Epithelial cell of alveolus of lung (primary cell): Measurements from ENCODE around the gene ING4. TPM values are rescaled to one million over a fixed set of nuclear protein-coding genes. Genes with fewer than 3 reads are reported as not detected.

Experiments
- total RNA-seq: library from RNA; depleted of rRNA; stranded (reverse); fragments of >200 nt; gene quantifications from 2 replicates; pipeline ENCODE4 v1.2.1, GENCODE V29; 2015

ING4 gene
- 24.4 and 89.2 TPM in 2 replicates for total RNA-seq

GRCh38 chr12:6662906-6663742, at the start of gene ING4:
TSS of gene ING4 (minus strand) at chr12:6663119. CDS start at chr12:6663101, 18 bp downstream.

GRCh38 chr12:6700646-6701051, 37.7 kb upstream of the ING4 start, which contains the start of gene PIANP:
TSS of gene PIANP (minus strand) at chr12:6700815. CDS start at chr12:6698061, 2,754 bp downstream.

GRCh38 chr12:6688999-6689882, 26.3 kb upstream of the ING4 start, which contains the start of gene ZNF384:
TSS of gene ZNF384 (minus strand) at chr12:6689375. CDS start at chr12:6679520, 9,855 bp downstream.

GRCh38 chr12:6647083-6647604, 15.8 kb downstream of the ING4 start, which contains the start of gene ACRBP:
TSS of gene ACRBP (minus strand) at chr12:6647432. CDS start at chr12:6647366, 66 bp downstream.

GRCh38 chr12:6635856-6636531, 26.9 kb downstream of the ING4 start, which contains the start of gene LPAR5:
TSS of gene LPAR5 (minus strand) at chr12:6635959. CDS start at chr12:6621248, 14,711 bp downstream.

Other genes starting within 250 kb of the ING4 start
- not detected in 2 replicates for gene CD27, start 218.2 kb downstream of the ING4 start, total RNA-seq
- gene TAPBPL, start 211.1 kb downstream of the ING4 start, total RNA-seq, result 5.8 and 14.5 TPM in 2 replicates
- gene VAMP1, start 192.4 kb downstream of the ING4 start, total RNA-seq, result 2.6 and 20.4 TPM in 2 replicates
- 84.3 and 110 TPM in 2 replicates for gene MRPL51, start 169.9 kb downstream of the ING4 start, total RNA-seq
- 40.1 and 98.9 TPM in 2 replicates for gene NCAPD2, start 169.0 kb downstream of the ING4 start, total RNA-seq
- 6,589 and 9,177 TPM in 2 replicates for gene GAPDH, start 128.6 kb downstream of the ING4 start, total RNA-seq
- gene IFFO1, start 107.1 kb downstream of the ING4 start, total RNA-seq, result 7.5 and 7.7 TPM in 2 replicates
- gene NOP2, start 94.8 kb downstream of the ING4 start, total RNA-seq, result 6.9 and 17.1 TPM in 2 replicates
- 210 and 238 TPM in 2 replicates for gene CHD4, start 55.7 kb downstream of the ING4 start, total RNA-seq
- gene LPAR5, start 27.2 kb downstream of the ING4 start, total RNA-seq, result 0.65 TPM in 1 of 2 replicates, not detected in the other
- 0.13 and 0.72 TPM in 2 replicates for gene ACRBP, start 15.7 kb downstream of the ING4 start, total RNA-seq
- gene ZNF384, start 26.3 kb upstream of the ING4 start, total RNA-seq, result 16.8 and 39.4 TPM in 2 replicates
- 0.52 and 5.9 TPM in 2 replicates for gene PIANP, start 37.7 kb upstream of the ING4 start, total RNA-seq
- 50.6 and 80.7 TPM in 2 replicates for gene COPS7A, start 60.9 kb upstream of the ING4 start, total RNA-seq
- gene MLF2, start 90.0 kb upstream of the ING4 start, total RNA-seq, result 196 and 281 TPM in 2 replicates
- gene PTMS, start 103.2 kb upstream of the ING4 start, total RNA-seq, result 174 and 234 TPM in 2 replicates
- gene LAG3, start 109.4 kb upstream of the ING4 start, total RNA-seq, result 1.6 TPM in 1 of 2 replicates, not detected in the other
- gene CD4, start 126.4 kb upstream of the ING4 start, total RNA-seq, result 11.2 and 19.2 TPM in 2 replicates
- gene GPR162, start 158.7 kb upstream of the ING4 start, total RNA-seq, result 2.1 and 20.3 TPM in 2 replicates
- 72.0 and 77.4 TPM in 2 replicates for gene P3H3, start 165.3 kb upstream of the ING4 start, total RNA-seq
- 0.39 and 0.48 TPM in 2 replicates for gene GNB3, start 177.8 kb upstream of the ING4 start, total RNA-seq
- 12.0 and 27.4 TPM in 2 replicates for gene CDCA3, start 188.2 kb upstream of the ING4 start, total RNA-seq
- 47.1 and 72.5 TPM in 2 replicates for gene USP5, start 189.0 kb upstream of the ING4 start, total RNA-seq
- 1,206 and 1,693 TPM in 2 replicates for gene TPI1, start 204.4 kb upstream of the ING4 start, total RNA-seq
- 3.6 and 5.4 TPM in 2 replicates for gene SPSB2, start 210.2 kb upstream of the ING4 start, total RNA-seq
- 5.8 and 13.9 TPM in 2 replicates for gene LRRC23, start 241.7 kb upstream of the ING4 start, total RNA-seq